ENCODE results near the gene OXT.
"Not testable (repeated sequence)": the region's sequence is repeated elsewhere in the genome, so short reads cannot be mapped to it uniquely, and the experiment has no call there.

Gene OXT

GRCh38 chr20:3115190-3116107 lies 44.0 kb downstream of the OXT start:
- no peak for DNase-seq

GRCh38 chr20:3116341-3116740 lies 44.9 kb downstream of the OXT start:
- no peak for DNase-seq

- not testable (repeated sequence) for DNase-seq
Measured at GRCh38 chr20:3117839-3118379, 46.5 kb downstream of the OXT start.

DNA sequence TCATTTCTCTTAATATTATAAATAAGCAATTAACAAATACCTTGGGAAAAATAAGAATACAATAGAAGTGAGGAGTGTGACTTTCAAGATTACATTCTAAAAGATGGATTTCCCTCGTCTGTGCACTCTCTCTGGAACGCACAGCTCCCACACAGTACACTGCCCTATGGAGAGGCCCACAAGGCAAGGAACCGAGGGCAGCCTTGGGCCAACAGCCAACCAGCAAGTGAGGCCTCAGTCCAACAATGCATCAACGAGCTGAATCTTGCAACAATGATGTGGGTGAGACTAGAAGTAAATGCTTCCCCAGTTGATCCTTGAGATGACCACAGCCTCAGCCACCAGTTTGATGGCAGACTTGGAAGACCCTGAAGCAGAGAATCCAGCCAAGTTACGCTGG lies 47.6 kb downstream of the OXT start:
- no peak for DNase-seq

- no peak for DNase-seq
Measured at GRCh38 chr20:3121271-3121911, 50.0 kb downstream of the OXT start.
